Measurements from ENCODE around the gene PNMA8C. TPM values are rescaled to one million over a fixed set of nuclear protein-coding genes. Genes with fewer than 3 reads are reported as not detected.

PNMA8C gene
- 1 to 10 TPM; 1.2 to 5.2 TPM for total RNA-seq

DNA sequence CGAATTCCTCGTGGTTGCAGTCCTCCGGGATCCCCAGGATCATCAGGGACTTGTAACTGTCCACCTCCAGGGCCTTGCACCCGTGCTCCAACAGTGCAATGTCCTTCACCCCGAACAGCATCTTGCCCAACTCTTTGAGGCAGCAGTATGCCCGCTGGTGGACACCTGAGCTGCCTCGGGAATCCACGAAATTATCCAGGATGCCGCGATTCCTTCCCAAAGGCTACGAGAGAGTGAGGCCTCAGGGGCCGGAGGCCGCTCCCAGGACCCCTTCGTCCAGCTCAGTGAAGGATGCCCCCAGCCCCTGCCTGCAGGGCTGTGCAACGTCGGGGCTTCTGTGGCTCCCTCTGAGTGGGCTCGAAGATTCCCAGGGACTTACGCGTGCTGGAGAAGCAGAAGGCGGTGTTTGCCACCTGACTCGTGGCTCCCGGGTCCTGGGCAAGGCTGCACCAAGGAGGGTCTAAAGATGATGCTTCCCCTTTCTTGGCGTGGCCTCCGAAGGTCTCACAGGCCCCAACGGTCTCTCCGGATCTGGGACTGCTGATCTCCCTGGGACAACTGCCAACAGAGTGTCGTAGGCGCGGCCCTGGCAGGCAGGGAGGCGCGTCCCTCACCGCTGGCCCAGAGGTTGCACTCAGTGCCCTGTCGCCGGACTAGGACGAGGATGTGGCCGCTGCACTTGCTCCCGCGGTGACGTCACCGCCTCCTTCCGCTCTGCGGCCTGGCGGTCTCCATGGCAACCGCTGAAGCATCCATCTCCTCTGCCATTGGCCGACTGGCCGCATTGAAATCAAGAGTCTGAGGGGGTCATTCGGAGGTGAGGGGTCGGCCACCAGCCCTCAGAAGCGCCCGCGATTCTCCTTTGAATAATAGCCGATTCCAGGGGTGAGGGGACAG lies at the start of gene PNMA8C:
Gene PNMA8C (minus strand): TSS at position 698 of the 897 bp plus-strand sequence. CDS start 577 bp downstream, at position 121.
- peaks cover 4 to 28% of the 10 kb centered on the region in 2 donors for H3K4me1 ChIP-seq (ENCODE audit: control insufficient read depth in 1 of 2, low read depth in 2 of 2)
- H3K27ac ChIP-seq: peak within 1 kb of the TSS; percentile 76 to 91
- TF ChIP-seq, protein P1, sequence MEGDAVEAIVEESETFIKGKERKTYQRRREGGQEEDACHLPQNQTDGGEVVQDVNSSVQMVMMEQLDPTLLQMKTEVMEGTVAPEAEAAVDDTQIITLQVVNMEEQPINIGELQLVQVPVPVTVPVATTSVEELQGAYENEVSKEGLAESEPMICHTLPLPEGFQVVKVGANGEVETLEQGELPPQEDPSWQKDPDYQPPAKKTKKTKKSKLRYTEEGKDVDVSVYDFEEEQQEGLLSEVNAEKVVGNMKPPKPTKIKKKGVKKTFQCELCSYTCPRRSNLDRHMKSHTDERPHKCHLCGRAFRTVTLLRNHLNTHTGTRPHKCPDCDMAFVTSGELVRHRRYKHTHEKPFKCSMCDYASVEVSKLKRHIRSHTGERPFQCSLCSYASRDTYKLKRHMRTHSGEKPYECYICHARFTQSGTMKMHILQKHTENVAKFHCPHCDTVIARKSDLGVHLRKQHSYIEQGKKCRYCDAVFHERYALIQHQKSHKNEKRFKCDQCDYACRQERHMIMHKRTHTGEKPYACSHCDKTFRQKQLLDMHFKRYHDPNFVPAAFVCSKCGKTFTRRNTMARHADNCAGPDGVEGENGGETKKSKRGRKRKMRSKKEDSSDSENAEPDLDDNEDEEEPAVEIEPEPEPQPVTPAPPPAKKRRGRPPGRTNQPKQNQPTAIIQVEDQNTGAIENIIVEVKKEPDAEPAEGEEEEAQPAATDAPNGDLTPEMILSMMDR (IDR thresholded peaks at IDR 0.05): no peak
- peak within 1 kb of the TSS; percentile 76 for H3K4me3 ChIP-seq
- no peaks in the 10 kb centered on the region for H3K9me3 ChIP-seq
- ATAC-seq (ENCODE audit: insufficient number of reproducible peaks, low FRiP score, low read depth) (peak; percentile 70), DNase-seq (ENCODE audit: low spot score) (peak; percentile 66)
- no peaks in the 10 kb centered on the region for H3K27me3 ChIP-seq (replicated peaks; ENCODE audit: insufficient read depth)
- no peaks in the 10 kb centered on the region for H3K36me3 ChIP-seq

DNA sequence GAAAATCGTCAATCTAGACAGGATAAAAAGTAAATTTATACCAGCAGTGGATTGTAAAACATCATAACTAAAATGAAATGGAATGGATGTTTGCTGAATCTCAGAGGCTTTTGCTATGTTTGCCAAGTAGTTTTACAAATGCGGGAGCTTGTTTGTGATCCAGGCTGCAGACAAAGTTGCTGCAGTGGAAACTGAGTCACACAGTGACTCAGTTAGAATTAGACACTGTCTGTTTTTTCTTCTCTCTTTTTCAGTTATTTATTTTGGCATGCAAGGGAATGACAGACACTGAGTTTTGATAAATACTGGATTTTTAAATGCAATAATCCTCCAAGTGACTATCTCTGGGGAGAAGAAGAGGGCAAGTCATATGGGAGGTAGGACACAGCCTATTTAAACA lies 47.2 kb upstream of the PNMA8C start:
- Histone ChIP-seq H3K4me1 (ENCODE audit: control insufficient read depth in 1 of 2, low read depth in 2 of 2) (peaks cover 35 to 71% of the 10 kb centered on the region in 2 donors), H3K27me3 (replicated peaks; ENCODE audit: insufficient read depth) (no peaks in the 10 kb centered on the region), H3K36me3 (no peaks in the 10 kb centered on the region), H3K9me3 (no peaks in the 10 kb centered on the region), H3K4me3 (no peak overlapping the region), H3K27ac (peak overlapping the region; percentile 53 to 96)
- no peak for DNase-seq (ENCODE audit: low spot score)
- TF ChIP-seq, protein P1 (IDR thresholded peaks at IDR 0.05): no peak
- ATAC-seq (ENCODE audit: insufficient number of reproducible peaks, low FRiP score, low read depth): no peak

DNA sequence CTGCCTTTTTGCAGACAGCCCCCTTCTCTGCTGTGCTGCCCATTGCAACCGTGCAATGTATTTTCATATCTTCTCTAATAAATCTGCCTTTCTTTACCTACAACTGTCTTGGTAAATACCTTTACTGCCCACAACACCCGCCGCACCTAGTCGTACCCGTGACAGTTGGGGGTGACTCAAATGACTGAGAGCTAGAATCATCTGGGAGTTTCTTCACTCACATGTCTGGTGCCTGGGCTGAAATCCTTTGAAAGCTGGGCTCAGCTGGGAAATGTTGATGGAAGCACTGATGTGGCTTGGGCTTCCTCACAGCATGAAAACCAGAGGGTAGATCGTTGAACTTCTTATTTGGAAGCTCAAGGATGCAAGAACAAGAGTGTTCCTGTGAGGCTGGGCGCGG lies 45.5 kb upstream of the PNMA8C start:
- TF ChIP-seq, protein P1 (IDR thresholded peaks at IDR 0.05): no peak
- peaks cover 35 to 84% of the 10 kb centered on the region in 2 donors for H3K4me1 ChIP-seq (ENCODE audit: control insufficient read depth in 1 of 2, low read depth in 2 of 2)
- DNase-seq (ENCODE audit: low spot score): no peak
- H3K4me3 ChIP-seq: no peak overlapping the region
- ATAC-seq (ENCODE audit: insufficient number of reproducible peaks, low FRiP score, low read depth): no peak
- no peaks in the 10 kb centered on the region for H3K9me3 ChIP-seq
- no peaks in the 10 kb centered on the region for H3K36me3 ChIP-seq
- peak overlapping the region; percentile 76 to 85 for H3K27ac ChIP-seq
- H3K27me3 ChIP-seq (replicated peaks; ENCODE audit: insufficient read depth): no peaks in the 10 kb centered on the region

DNA sequence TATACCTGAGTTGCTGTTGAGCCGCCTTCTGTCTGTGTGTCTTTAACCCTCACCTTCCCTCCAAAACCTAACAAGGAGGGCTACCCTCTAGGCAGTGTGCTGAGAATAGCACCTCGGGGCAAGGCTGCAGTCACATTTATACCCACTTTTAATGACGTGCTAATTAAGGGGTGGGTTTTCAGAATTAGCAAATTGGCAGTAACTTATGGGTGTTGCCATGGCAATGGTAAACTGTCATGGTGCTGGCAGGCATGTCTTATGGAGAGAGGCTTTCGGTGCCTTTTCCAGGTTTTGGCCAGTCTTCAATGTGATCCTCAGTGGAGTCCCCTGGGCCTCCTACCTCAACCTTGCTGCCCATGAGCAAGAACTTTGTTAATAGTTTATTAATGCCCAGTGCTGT lies 43.9 kb upstream of the PNMA8C start:
- TF ChIP-seq, protein P1 (IDR thresholded peaks at IDR 0.05): no peak
- H3K36me3 ChIP-seq: no peaks in the 10 kb centered on the region
- H3K4me3 ChIP-seq: no peak overlapping the region
- no peaks in the 10 kb centered on the region for H3K27me3 ChIP-seq (replicated peaks; ENCODE audit: insufficient read depth)
- ATAC-seq (ENCODE audit: insufficient number of reproducible peaks, low FRiP score, low read depth): no peak
- peaks cover 33 to 77% of the 10 kb centered on the region in 2 donors for H3K4me1 ChIP-seq (ENCODE audit: control insufficient read depth in 1 of 2, low read depth in 2 of 2)
- no peak for DNase-seq (ENCODE audit: low spot score)
- peak overlapping the region; percentile 85 to 88 for H3K27ac ChIP-seq
- H3K9me3 ChIP-seq: no peaks in the 10 kb centered on the region

DNA sequence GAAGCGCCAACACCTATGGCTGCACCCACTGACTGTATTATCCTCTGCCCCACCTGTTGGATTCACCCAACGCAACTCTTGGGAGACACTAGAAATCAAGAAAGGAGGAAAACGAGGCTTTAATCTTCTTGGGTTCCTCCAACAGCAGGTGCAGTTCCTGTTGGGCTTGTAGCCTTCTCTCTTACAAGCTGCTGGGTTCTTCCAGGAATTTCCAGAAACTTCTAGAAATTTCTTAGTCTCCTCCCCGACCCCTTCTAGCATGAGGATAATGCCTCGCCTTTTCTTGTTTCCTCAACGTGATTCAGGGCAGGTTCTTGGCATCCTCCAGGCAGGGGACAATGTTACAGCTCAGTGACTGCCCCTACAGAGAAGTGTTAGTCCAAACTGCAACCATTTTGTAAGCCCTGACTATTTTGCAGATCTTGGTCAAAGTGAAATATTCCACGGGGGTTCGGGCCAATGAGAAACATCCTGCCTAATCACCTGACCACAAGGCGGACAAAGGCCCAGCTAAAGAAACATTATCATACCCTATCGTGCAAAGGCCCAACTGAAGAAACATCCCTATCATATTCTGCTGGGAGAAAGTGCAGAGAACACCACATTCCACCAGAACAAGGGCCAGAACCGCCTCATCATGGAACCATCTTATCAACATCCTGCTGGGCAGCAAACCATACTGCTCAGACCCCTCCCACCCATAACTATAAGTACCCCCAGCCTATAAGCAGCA lies 43.2 kb upstream of the PNMA8C start:
- Histone ChIP-seq H3K36me3 (no peaks in the 10 kb centered on the region), H3K27ac (peak overlapping the region; percentile 85 to 88), H3K4me1 (ENCODE audit: control insufficient read depth in 1 of 2, low read depth in 2 of 2) (peaks cover 33 to 79% of the 10 kb centered on the region in 2 donors), H3K27me3 (replicated peaks; ENCODE audit: insufficient read depth) (no peaks in the 10 kb centered on the region), H3K4me3 (peak overlapping the region; percentile 63), H3K9me3 (no peaks in the 10 kb centered on the region)
- TF ChIP-seq, protein P1 (IDR thresholded peaks at IDR 0.05): no peak
- DNase-seq (ENCODE audit: low spot score) (no peak), ATAC-seq (ENCODE audit: insufficient number of reproducible peaks, low FRiP score, low read depth) (no peak)
